ENCODE results near the gene ZPLD1.

The ZPLD1 gene

DNA sequence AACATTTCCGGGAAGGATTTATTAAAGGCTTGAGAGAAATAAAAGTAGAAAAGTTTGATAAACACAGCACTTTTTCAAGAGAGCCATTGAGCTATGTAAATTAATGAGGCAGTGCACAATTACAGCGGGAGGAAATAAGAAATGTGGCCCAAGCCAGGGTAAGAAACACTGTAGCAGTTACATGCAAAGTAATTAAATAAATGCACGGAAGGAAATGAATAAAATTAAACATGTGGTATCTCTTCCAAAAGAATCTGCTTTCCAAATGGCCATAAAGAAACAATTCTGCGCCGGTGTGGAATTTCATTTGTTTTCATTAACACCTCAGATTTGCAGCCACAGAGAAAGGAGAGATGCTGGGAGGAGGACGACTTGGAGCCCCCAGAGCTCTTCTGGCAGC is 35.3 kb downstream of the ZPLD1 start:
- DNase-seq: no peak

DNA sequence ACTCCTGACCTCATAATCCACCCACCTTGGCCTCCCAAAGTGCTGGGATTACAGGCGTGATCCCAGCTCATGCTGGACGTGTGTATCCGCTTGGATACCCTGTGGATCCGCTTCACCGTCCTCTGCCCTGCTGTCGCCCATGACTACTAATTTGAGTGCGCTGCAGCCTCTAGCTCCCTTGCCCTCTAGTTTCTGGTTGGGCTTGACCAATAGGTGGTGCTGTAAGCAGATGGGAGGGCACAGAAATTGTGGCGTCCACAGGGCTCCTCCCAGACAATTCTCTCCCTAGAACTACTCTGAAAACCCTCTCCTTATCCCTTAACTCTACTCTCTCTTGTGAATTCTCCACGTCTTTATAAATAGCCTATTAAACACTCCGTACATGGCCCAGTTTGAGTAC is 36.2 kb downstream of the ZPLD1 start:
- no peak for DNase-seq

DNA sequence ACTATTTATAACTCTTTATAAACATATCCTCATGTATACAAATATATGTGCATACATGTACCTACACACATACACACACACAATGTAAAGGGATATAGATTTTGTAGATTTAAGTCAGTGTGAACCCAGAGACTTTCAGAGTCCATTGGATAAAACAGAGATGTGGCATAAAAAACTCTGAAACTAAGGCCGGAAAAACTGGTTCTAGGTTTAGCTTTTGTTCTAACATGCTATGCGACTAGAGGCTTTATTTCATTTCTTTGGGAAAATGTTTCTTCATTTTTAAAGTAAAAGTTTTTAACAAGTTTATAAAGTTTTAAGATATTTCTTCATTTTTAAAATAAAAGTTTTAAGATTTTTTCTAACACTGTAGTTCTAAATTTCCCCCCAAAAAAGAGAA is 36.7 kb downstream of the ZPLD1 start:
- no peak for DNase-seq

DNA sequence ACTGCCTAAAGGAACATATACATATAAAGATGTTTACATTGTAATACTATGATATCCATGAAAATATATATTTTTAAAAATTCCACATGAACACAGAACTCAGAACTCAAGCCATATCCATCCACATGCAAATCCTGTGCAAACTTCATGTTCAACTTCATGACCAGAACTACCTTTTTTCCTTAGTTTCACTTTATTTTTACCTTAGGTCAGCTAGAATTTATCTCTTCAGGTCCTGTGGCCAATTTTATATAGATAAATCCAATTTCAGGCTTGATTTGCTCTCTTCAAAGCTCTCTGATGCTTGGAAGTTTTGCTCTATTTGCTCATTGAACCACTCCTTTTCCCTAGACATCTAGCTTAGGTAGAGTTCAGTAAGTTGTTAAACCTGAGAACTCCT is 38.8 kb downstream of the ZPLD1 start:
- no peak for DNase-seq

DNA sequence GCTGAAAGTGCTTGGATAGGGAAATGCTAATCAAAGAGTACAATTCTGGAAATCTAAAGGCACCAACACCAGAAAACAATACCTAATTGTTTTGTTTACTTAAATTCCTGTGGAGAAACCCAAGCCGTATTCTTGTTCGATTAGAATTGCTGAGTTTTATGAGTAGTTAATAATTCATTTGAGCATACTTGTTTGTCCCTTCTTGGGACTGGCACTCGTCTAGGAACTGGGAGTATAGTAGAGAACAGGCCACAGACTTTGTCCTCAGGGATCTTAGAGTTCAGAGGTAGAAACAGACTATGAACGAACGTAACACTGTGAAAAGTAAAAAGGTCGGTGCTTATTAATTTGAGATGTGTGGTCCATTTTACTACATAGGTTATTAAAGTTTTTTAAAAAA is 39.4 kb downstream of the ZPLD1 start:
- no peak for DNase-seq

DNA sequence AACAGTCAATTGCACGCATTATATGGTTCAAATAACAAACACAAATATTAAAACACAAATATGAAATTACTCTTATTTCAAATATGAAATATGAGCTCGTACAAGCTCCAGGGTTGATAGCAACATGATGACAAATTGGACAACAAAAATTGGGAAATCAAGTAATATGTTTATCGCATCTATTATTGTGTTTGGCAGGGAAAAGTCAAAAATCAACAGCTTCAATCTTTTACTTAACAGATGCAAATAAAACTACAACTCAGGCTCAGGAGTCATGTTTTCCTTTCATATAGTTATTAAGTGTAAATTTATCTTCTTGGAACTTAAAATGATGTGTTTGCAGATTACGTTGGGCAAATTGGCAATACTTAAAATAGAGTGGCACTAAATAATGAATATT is 41.4 kb downstream of the ZPLD1 start:
- DNase-seq: no peak

DNA sequence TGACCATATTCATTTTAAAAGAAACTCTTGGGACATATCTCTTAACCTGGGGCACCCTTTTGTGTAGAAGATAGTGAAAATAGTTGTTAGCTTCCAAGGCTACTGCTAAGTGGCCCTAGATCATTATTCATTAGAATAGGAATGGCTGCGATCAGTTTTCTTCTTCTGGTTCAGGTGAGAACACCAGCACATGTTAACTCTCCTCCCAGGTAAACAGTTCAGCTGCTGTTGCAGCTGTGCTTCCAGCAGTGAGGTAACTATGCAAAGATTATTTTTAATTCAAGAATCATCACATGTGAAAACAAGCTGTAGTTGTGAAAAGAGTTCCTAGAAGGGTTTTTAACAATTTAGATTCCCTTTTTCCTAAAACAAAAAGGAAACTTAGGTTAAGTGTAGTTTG is 43.3 kb downstream of the ZPLD1 start:
- DNase-seq: no peak

DNA sequence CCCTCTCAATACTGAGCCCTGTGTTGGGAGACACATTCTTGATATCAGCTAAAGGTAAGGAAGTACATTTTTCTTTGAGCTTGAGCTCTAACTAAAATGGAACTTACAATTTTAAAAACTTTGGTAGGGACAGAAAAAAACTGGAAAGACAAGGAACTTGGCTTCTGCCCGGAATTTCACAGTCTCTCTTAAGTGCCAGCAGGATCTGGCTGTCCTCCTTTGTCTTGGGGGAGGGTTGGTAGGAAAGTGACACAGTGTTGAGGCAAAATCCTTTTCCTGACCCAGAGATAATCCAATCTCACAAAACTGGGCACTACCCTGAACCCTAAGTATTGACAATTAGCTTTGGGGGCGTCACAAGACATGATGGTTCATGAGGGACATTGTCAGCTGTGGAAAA is 45.3 kb downstream of the ZPLD1 start:
- no peak for DNase-seq

DNA sequence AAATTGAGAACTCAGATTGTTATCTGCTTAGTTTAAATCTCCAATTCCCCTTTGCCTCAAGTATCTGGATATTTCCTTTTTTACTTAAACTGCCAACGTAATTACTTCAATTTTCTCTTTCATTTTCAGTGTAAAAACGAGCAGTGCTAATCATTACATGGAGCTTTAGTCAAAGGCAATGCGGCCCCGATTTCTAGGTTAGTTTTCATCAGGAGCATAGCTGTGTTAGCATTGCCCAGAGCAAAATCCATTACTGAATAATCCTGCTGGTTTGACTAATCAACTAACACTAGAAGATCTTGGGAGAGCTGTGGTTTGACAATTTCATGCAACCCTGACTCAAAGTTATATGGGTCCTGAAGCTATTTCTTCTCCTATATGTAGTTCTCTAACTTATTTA is 46.2 kb downstream of the ZPLD1 start:
- DNase-seq: peak; percentile 21

DNA sequence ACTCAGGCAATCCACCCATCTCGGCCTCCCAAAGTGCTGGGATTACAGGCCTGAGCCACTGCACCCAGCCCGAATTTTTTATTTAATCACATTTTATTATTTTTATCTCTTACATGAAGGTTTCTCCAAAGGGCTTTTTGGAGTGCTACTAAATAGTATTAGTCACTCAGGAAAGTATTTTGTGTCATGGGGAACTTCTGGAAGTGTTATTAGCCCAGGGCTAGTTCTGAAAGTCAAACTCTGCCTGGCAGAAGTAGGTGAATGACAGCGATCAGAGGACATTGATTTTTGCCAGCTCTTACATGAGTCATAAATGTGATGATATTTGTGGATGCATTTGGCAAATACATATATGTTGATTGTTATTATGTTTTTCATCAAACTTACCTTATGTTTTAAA is 48.7 kb downstream of the ZPLD1 start:
- no peak for DNase-seq

DNA sequence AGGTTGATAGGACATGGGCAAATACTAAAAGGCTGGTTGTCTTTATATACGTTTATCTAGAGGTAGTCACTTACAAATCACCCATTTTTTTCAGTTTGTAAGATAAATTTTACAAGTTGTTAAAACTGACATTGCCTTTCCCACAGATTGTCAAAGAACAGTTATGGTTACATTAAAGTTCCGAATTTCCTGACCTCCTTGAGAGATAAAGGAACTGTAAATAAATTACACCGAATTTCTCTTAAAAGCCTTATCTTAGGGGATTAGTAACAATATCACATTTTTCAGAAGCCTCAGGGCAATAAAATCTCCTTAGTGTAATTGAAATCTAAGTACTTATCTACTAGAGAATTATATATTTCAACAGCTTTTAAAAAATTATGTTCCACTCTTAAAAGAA is 49.5 kb downstream of the ZPLD1 start:
- no peak for DNase-seq

DNA sequence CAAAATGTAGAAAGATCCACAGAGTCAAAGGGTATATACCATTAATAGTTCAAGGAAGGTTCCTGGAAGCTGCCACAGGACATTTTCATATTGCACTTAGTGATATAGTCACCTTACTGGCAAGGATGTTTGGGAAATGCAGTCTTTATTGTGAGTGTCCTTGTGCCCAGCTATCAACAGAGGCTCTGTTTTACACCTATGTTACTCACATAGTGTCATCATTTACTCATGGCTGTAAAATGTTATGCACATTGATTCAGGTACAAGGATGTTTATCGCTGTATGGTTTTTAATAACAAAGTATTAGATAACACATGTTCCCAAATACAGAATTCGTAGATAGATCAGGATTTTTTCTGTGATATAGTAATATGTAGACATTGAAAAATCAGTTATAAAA is 50.9 kb downstream of the ZPLD1 start:
- DNase-seq: no peak

DNA sequence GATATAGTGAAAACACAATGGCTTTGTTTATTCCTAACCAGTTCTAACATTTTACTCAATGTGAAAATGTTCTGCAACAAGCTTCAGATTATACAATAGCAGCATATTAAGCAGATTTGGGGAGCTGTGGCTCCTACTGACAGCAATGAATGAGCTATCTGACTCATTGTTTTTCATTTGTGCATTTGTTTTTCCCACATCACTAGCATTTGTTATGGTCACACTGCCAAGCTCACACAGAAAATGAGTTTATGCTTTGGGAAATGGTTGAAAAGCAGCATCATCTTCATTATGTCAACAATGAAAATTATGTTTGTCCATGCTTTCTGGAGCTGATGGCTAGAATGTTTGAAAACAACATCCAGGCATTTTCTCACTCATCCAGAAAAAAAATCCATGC is 53.5 kb downstream of the ZPLD1 start:
- no peak for DNase-seq

DNA sequence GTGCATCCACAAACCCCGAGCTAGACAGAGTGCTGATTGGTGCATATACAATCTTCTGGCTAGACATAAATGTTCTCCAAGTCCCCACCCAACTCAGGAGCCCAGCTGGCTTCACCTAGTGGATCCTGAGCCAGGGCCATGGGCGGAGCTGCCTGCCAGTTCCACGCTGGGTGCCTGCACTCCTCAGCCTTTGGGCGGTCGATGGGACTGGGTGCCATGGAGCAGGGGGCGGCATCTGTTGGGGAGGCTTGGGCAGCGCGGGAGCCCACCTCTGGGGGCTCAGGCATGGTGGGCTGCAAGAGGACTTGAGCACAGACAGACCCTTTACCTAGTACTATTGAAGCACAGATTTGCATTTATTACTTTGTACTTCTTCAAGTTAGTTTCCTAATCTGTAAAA is 57.5 kb downstream of the ZPLD1 start:
- DNase-seq: no peak

DNA sequence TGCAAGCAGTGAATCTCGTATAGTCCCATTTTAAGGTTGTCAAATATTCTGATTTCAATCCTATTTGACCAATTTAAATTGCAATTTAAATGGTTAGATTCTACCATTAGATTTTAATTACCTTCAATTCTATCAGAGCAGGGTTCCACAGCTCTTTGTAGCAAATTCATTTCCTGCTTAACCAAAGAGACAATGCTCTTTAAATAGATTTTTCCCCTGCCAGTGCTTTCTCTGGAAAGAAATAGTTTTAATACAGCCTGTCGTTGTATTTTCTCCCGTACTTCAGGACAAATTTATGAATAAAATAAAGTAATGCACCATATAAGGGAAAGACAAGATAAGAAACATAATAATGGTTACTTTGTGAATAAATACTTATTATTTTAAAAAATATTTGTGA is 62.8 kb downstream of the ZPLD1 start:
- no peak for DNase-seq

DNA sequence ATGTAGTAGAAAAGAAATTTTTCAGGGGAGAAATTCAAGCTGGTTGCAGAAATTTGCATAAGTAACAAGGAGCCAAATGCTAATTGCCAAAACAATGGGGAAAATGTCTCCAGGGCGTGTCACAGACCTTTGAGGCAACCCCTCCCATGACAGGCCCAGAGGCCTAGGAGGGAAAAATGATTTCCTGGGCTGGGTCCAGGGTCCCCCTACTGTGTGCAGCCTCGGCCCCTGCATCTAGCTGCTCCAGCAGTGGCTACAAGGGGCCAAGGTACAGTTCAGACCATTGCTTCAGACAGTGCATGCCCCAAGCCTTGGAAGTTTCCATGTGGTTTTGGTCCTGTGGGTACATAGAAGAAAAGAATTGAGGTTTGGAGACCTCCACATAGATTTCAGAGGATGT is 70.7 kb downstream of the ZPLD1 start:
- DNase-seq: no peak

DNA sequence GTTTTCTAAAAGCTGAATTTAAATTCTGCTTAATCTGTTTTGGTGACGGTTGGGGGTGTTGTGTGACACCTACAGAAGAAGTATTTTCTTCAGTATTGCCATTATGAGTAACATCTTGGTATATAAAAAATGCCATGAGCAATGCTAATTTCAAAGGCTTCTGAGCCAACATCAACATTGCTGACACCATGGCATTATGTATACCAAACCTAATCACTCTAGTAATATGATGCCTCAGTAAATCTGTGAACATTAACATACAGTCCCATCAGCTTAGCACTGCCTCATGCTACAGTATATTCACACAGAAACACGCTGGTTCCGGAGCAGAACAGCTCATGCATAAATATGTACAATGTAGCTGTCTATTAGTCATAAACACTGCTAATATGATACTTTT is 75.8 kb downstream of the ZPLD1 start:
- no peak for DNase-seq

DNA sequence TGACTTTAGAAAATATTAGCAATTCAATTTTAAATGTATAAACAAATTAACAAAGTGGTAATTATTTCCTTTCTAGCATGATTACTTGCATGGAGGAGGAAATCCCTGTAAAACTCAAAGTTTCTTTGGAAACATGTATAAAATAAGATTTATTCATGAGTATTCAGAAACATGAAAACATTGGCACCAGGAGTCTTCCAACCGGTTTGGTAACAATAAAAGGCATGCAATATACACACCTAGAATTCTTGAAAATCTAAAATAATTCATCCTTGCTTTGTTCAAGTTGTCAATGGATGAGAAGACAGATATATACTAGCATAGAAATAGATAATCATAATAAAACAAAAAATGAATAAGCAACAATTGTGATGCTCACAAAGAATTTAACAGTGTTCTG is 76.4 kb downstream of the ZPLD1 start:
- DNase-seq: peak; percentile 8

DNA sequence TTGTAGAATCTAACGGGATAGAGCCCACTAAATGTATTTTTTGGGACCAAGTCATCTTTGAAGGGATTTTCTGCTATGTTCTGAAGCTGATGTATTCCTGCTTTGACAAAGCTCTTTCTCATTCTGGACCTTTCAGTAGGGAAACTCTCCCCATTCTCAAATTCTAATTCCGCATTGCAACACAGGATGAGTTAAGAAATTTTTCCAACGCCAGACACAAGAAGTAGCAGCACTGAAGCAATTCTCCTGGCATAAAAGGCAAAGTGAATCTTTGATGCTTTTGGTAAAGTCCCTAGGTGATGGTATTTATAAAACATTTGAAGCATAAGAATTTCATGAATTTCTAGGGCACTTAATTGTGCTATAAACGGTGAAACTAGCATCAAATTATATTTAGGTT is 76.8 kb downstream of the ZPLD1 start:
- DNase-seq: no peak

DNA sequence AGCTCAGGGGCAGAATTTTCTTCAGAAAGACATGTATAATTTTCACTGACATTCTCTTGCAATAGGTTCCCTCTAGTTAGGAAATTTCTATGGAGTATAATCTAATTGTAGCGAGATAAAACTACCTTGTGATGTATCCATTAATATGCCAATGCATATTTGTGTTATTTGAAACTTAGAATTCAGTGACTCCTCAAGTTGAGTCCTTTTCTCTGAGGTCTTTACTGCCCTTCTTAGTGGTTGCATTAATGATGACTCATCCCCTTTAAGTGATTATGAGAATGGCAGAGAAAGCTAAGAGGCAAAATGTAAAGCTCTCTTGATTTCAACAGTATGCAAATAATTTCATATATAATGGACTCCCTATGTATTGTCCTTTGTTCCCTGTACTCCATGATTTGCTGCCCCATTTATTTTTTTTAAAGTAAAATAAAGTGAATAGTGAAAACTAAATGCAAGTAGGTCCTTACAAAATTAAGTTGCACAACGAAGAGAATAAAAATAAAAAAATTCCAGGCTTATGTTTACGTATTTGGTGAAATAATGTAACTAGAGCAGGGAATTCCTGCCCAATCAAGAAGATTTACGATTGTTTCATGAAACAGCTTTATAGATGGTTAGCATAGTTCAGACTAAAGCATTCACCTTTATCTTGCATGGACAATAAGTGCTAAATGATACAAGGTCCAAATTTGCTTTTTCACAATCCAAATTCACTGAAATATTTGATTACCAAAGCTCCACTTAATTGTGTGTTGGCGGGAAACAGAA is 78.1 kb downstream of the ZPLD1 start:
- DNase-seq: no peak

DNA sequence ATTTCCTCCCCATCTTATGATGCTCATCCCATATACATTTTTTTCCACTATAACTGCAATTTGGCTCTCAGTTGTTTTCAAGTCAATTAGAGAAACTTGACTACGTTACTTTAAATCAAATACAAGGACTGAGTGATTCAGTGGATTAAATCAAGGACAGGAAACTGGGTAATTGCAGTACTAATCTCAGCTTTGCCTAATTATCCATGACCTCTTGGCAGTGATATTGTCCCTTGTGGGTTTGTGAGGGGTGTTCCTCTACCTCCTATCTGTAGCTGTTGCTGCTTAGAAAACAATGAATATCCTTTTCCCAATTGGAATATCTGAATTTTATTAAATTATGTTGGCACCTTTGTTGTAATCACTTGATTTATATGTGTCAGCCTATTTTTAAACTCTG is 79.4 kb downstream of the ZPLD1 start:
- DNase-seq: peak; percentile 8

DNA sequence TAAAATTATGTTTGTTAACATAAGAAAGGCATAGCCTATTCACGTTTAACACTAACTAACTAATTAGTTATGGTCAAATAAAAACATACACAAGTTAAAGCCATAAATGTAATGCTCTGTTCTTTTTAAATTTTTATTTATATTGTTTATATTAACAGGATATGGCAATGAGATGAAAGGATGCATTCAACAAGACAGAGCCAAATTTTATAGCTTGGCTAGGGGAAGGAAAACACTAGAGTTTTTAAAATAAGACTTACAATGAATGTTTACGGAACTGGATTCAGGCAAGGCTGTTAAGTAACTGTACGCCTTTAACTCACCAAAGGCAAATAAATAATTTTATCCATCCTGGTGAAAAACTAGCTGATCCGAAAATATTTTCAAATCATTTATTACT is 86.4 kb downstream of the ZPLD1 start:
- no peak for DNase-seq

DNA sequence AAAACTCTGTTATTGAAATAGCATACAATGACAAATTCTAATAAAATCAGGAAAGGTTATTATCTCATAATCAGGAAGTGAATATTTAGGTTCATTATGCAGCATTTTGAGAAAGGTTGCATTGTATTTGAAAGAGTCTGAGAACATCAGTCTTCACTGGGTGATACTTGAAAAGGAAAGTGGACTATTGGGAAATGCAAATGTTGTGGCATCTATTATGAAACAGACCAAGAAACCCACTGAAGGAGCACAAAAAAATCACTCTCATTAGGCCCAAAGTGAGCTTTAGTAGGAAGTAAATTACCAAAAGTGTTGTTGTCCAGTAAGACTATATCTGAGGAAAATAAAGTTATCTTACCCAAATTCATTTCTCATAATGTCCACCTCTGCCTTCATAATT is 90.8 kb downstream of the ZPLD1 start:
- no peak for DNase-seq

DNA sequence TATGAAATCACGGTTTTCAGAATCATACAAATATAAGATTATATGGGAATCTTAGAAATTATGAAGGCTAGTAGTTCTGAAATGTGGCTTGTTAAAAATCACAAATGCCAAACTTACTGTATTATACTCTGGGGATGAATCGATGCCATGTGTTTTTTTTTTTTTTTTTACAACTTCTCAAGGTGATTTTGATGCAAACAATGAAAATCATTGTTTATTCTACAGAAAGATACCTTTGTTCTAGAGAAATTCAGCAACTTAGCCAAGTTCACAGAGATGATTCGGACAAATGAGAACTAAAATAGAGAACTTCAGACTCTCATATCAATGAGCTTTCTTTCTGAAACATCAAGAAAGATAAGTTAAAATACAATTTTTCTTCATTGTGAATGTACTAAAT is 92.0 kb downstream of the ZPLD1 start:
- no peak for DNase-seq

DNA sequence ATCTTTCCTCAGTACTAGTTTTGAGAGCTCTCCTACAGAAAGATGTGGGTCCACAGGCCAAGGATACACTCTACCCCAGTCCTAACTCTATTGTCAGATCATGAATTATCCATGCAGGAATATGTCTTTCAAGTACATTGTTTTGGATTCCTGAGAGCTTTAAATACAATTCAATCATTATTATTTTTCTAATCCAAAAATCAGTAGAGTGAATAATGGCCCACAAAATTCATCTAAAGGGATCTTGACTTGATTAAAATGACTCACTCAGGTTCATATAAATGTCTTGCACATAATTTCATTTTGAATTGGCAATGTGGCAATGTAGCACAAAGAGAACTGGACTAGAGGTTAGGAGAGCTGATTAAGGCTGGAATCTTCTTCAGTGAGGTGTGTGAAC is 93.9 kb downstream of the ZPLD1 start:
- DNase-seq: no peak

All from eye (tissue), 1 donor.